H9 (cell line): Measurements from ENCODE around the gene POFUT1. TPM values are rescaled to one million over a fixed set of nuclear protein-coding genes. Genes with fewer than 3 reads are reported as not detected.

Experiments used
- DNase-seq: peaks from one replicate; pipeline ENCODE4 v3.0.0-alpha.2; 2017
- H2AFZ ChIP-seq: one replicate; pipeline ENCODE4 v1.6.1; 2013; ENCODE audit warnings: mild to moderate bottlenecking, low read length, control low read depth, moderate library complexity
- H2AK5ac ChIP-seq: 2 replicates; pipeline ENCODE4 v1.6.1; 2013; ENCODE audit warnings: low read length, control low read depth, mixed read lengths; ENCODE audit not compliant: insufficient read length
- H2BK120ac ChIP-seq: one replicate; pipeline ENCODE4 v1.6.1; 2013; ENCODE audit warnings: low read depth, mild to moderate bottlenecking, low read length, control low read depth, inconsistent platforms; ENCODE audit not compliant: poor library complexity, severe bottlenecking
- H2BK12ac ChIP-seq: 2 replicates; pipeline ENCODE4 v1.6.1; 2013; ENCODE audit warnings: low read length, control low read depth, mixed read lengths, low read depth; ENCODE audit not compliant: insufficient read length
- H2BK15ac ChIP-seq: 2 replicates; pipeline ENCODE4 v1.6.1; 2013; ENCODE audit warnings: low read depth, low read length, control low read depth
- H2BK20ac ChIP-seq: one replicate; pipeline ENCODE4 v1.6.1; 2013; ENCODE audit warnings: low read depth, mild to moderate bottlenecking, low read length, control low read depth, inconsistent platforms; ENCODE audit not compliant: poor library complexity, severe bottlenecking
- H2BK5ac ChIP-seq: 2 replicates; pipeline ENCODE4 v1.6.1; 2013; ENCODE audit warnings: low read length, control low read depth, mixed read lengths; ENCODE audit not compliant: insufficient read length
- H3K14ac ChIP-seq: 2 replicates; pipeline ENCODE4 v1.6.1; 2013; ENCODE audit warnings: low read length, control low read depth; ENCODE audit not compliant: insufficient read depth
- H3K18ac ChIP-seq: 2 replicates; pipeline ENCODE4 v1.6.1; 2013; ENCODE audit warnings: low read depth, mild to moderate bottlenecking, mixed read lengths, low read length, control low read depth; ENCODE audit not compliant: insufficient read length
- H3K23ac ChIP-seq: 2 replicates; pipeline ENCODE4 v1.6.1; 2013; ENCODE audit warnings: low read length, control low read depth, mixed read lengths, low read depth; ENCODE audit not compliant: insufficient read length
- H3K23me2 ChIP-seq: 2 replicates; pipeline ENCODE4 v1.6.1; 2013; ENCODE audit warnings: low read depth, mild to moderate bottlenecking, mixed read lengths, low read length, control low read depth; ENCODE audit not compliant: insufficient read length, poor library complexity, severe bottlenecking
- H3K27ac ChIP-seq: 2 replicates; pipeline ENCODE4 v1.5.1; 2013; ENCODE audit warnings: low read length, control low read depth, mixed read lengths, low read depth; ENCODE audit not compliant: insufficient read length
- H3K27me3 ChIP-seq: 2 replicates; pipeline ENCODE4 v1.6.1; 2013; ENCODE audit warnings: low read length, control low read depth, inconsistent platforms; ENCODE audit not compliant: insufficient read depth
- H3K4ac ChIP-seq: 2 replicates; pipeline ENCODE4 v1.6.1; 2013; ENCODE audit warnings: low read depth, mild to moderate bottlenecking, control low read depth, inconsistent platforms, low read length, moderate library complexity
- H3K4me1 ChIP-seq: 2 replicates; pipeline ENCODE4 v1.6.1; 2013; ENCODE audit warnings: low read length, control low read depth, inconsistent platforms; ENCODE audit not compliant: insufficient read depth
- H3K4me2 ChIP-seq: 2 replicates; pipeline ENCODE4 v1.6.1; 2013; ENCODE audit warnings: low read length, control low read depth, mixed read lengths; ENCODE audit not compliant: insufficient read length, insufficient read depth
- H3K56ac ChIP-seq: 2 replicates; pipeline ENCODE4 v1.6.1; 2013; ENCODE audit warnings: low read depth, mild to moderate bottlenecking, mixed read lengths, low read length, control low read depth; ENCODE audit not compliant: insufficient read length
- H3K79me1 ChIP-seq: 2 replicates; pipeline ENCODE4 v1.6.1; 2013; ENCODE audit warnings: low read depth, mild to moderate bottlenecking, moderate library complexity, low read length, control low read depth, inconsistent platforms; ENCODE audit not compliant: insufficient read depth, poor library complexity, severe bottlenecking
- H3K79me2 ChIP-seq: 2 replicates; pipeline ENCODE4 v1.6.1; 2013; ENCODE audit warnings: low read length, control low read depth, inconsistent platforms; ENCODE audit not compliant: insufficient read depth
- H3K9ac ChIP-seq: 2 replicates; pipeline ENCODE4 v1.6.1; 2013; ENCODE audit warnings: low read length, control low read depth, mixed read lengths; ENCODE audit not compliant: insufficient read length; ENCODE audit errors: extremely low read depth
- H3K9me3 ChIP-seq: one replicate; pipeline ENCODE4 v1.6.1; 2013; ENCODE audit warnings: low read depth, low read length, inconsistent platforms; ENCODE audit not compliant: control insufficient read depth
- H3T11ph ChIP-seq: one replicate; pipeline ENCODE4 v1.6.1; 2013; ENCODE audit warnings: mild to moderate bottlenecking, low read length, control low read depth, inconsistent platforms
- H4K20me1 ChIP-seq: one replicate; pipeline ENCODE4 v1.6.1; 2013; ENCODE audit not compliant: control insufficient read depth, insufficient read length, insufficient read depth
- H4K5ac ChIP-seq: 2 replicates; pipeline ENCODE4 v1.6.1; 2013; ENCODE audit warnings: low read depth, mild to moderate bottlenecking, mixed read lengths, low read length, control low read depth; ENCODE audit not compliant: insufficient read length
- H4K8ac ChIP-seq: replicated peaks from 2 replicates; pipeline ENCODE4 v1.6.1; 2013; ENCODE audit warnings: low read length, control low read depth, mixed read lengths, low read depth; ENCODE audit not compliant: insufficient read length
- H4K91ac ChIP-seq: 2 replicates; pipeline ENCODE4 v1.6.1; 2013; ENCODE audit warnings: low read depth, mild to moderate bottlenecking, moderate library complexity, mixed read lengths, low read length, control low read depth; ENCODE audit not compliant: insufficient read length
- H3K27ac Mint-ChIP-seq, 3 experiments: 2 replicates in 2 of 3; 3 replicates in 1 of 3; pipeline ENCODE4 v1.8.0; 2020 to 2021; ENCODE audit warnings: mixed read lengths in 3 of 3, mild to moderate bottlenecking in 1 of 3, moderate library complexity in 1 of 3
- H3K27me3 Mint-ChIP-seq: 2 replicates; pipeline ENCODE4 v1.8.0; 2021; ENCODE audit warnings: low read depth, mild to moderate bottlenecking, moderate library complexity, mixed read lengths
- H3K36me3 Mint-ChIP-seq, 3 experiments: 2 replicates in 2 of 3; 3 replicates in 1 of 3; pipeline ENCODE4 v1.8.0; 2020 to 2021; ENCODE audit warnings: low read depth in 3 of 3, mixed read lengths in 3 of 3; ENCODE audit not compliant: insufficient read depth in 1 of 3
- H3K4me1 Mint-ChIP-seq, 2 experiments: 2 replicates each; pipeline ENCODE4 v1.8.0; 2020; ENCODE audit warnings: mixed read lengths in 2 of 2
- H3K4me3 Mint-ChIP-seq, 2 experiments: 2 replicates in 1 of 2; 3 replicates in 1 of 2; pipeline ENCODE4 v1.8.0; 2020 to 2021; ENCODE audit warnings: mild to moderate bottlenecking in 2 of 2, mixed read lengths in 2 of 2, moderate library complexity in 1 of 2
- H3K9me3 Mint-ChIP-seq, 2 experiments: 2 replicates in 1 of 2; 3 replicates in 1 of 2; pipeline ENCODE4 v1.8.0; 2020; ENCODE audit warnings: mild to moderate bottlenecking in 2 of 2, mixed read lengths in 2 of 2, moderate library complexity in 1 of 2
- CTCF ChIP-seq: fragments of 200-600 bp; sonication (generic); conservative IDR thresholded peaks from 3 replicates; pipeline ENCODE4 v1.8.0; 2021; ENCODE audit warnings: antibody characterized with exemption, mild to moderate bottlenecking
- WGBS: extraction: QIAGEN DNeasy Blood & Tissue Kit; methylation state at CpG from one replicate; pipeline ENCODE4 v1.1.7; 2013; ENCODE audit warnings: missing lambda C conversion rate, low lambda C conversion rate, mixed read lengths; ENCODE audit not compliant: insufficient read length; ENCODE audit errors: extremely low coverage; 5-methylcytosine and 5-hydroxymethylcytosine counted together
- total RNA-seq: library from RNA; stranded (reverse); gene quantifications from 2 replicates; pipeline ENCODE4 v1.2.1, GENCODE V29; 2021

POFUT1 gene
- total RNA-seq, 1 experiment from 2014 or later = 41.2 TPM

- Histone ChIP-seq H2AK5ac (no peak overlapping the region), H2BK15ac (no peak overlapping the region), H3K4ac (no peak overlapping the region), H3K56ac (no peak overlapping the region), H3T11ph (no peak overlapping the region), H3K27ac (no peak overlapping the region), H3K9ac (no peak overlapping the region), H3K18ac (no peak overlapping the region), H3K79me1 (no peaks in the 10 kb centered on the region), H2BK20ac (no peak overlapping the region), H2BK5ac (no peak overlapping the region), H4K91ac (no peak overlapping the region), H3K23me2 (no peaks in the 10 kb centered on the region), H2BK12ac (no peak overlapping the region), H3K23ac (no peak overlapping the region), H3K14ac (no peak overlapping the region), H4K20me1 (no peaks in the 10 kb centered on the region), H3K4me2 (no peak overlapping the region), H4K5ac (no peak overlapping the region), H3K79me2 (no peaks in the 10 kb centered on the region), H3K27me3 (no peaks in the 10 kb centered on the region), H4K8ac (no peak overlapping the region), H2BK120ac (no peak overlapping the region), H2AFZ (no peak overlapping the region), H3K9me3 (no peaks in the 10 kb centered on the region), H3K4me1 (no peaks in the 10 kb centered on the region)
- TF ChIP-seq CTCF = no peak
- Mint-ChIP-seq H3K9me3 (no peaks in the 10 kb centered on the region), H3K36me3 (no peaks in the 10 kb centered on the region), H3K4me1 (peaks cover 3 to 4% of the 10 kb centered on the region in 2 experiments; a peak in 3 of 4 replicates), H3K27me3 (no peaks in the 10 kb centered on the region), H3K4me3 (no peak overlapping the region), H3K27ac (no peak overlapping the region)
- no peak for DNase-seq
- WGBS = no CpG with 5 or more reads among the region's 3 CpGs
Measured at GRCh38 chr20:32285082-32285620, 77.5 kb downstream of the POFUT1 start.
